SHP77 treated with DMSO at 0.1 percent for 48 hours (cell line): Measurements from ENCODE around the gene CCDC121.
"Not testable (repeated sequence)": the region's sequence is repeated elsewhere in the genome, so short reads cannot be mapped to it uniquely, and the experiment has no call there.

Experiments
- DNase-seq: peaks from one replicate; lab custom pipeline; 2025; lab: John Stamatoyannopoulos, UW

The CCDC121 gene

GRCh38 chr2:27636766-27637165 lies 8.0 kb upstream of the CCDC121 start:
- DNase-seq, result no peak

- DNase-seq, result no peak
Observed at GRCh38 chr2:27634291-27634690, 5.5 kb upstream of the CCDC121 start.

GRCh38 chr2:27630257-27630656 lies 1.4 kb upstream of the CCDC121 start:
- not testable (repeated sequence) for DNase-seq

- DNase-seq, result no peak
Observed at GRCh38 chr2:27627963-27628766, 647 bp downstream of the CCDC121 start.

GRCh38 chr2:27626921-27627320 lies 1.9 kb downstream of the CCDC121 start:
- DNase-seq, result not testable (repeated sequence)

- DNase-seq, result not testable (repeated sequence)
Observed at GRCh38 chr2:27626323-27626722, 2.5 kb downstream of the CCDC121 start.

- DNase-seq, result no peak
Observed at GRCh38 chr2:27624943-27625342, 3.9 kb downstream of the CCDC121 start.

- DNase-seq, result no peak
Observed at GRCh38 chr2:27622921-27623384, 5.9 kb downstream of the CCDC121 start.

GRCh38 chr2:27621524-27621923 lies 7.3 kb downstream of the CCDC121 start:
- no peak for DNase-seq

- DNase-seq, result no peak
Observed at GRCh38 chr2:27615316-27615715, 13.5 kb downstream of the CCDC121 start.

GRCh38 chr2:27613985-27614384 lies 14.8 kb downstream of the CCDC121 start:
- no peak for DNase-seq

GRCh38 chr2:27606611-27607010 lies 22.2 kb downstream of the CCDC121 start:
- no peak for DNase-seq

GRCh38 chr2:27596627-27597026 lies 32.2 kb downstream of the CCDC121 start:
- no peak for DNase-seq

GRCh38 chr2:27595412-27595811 lies 33.4 kb downstream of the CCDC121 start:
- DNase-seq, result not testable (repeated sequence)

- DNase-seq, result not testable (repeated sequence)
Observed at GRCh38 chr2:27594020-27594703, 34.6 kb downstream of the CCDC121 start.

GRCh38 chr2:27593240-27593639 lies 35.6 kb downstream of the CCDC121 start:
- no peak for DNase-seq

- DNase-seq, result no peak
Observed at GRCh38 chr2:27591745-27592144, 37.1 kb downstream of the CCDC121 start.

GRCh38 chr2:27588308-27588707 lies 40.5 kb downstream of the CCDC121 start:
- no peak for DNase-seq

GRCh38 chr2:27587025-27587424 lies 41.8 kb downstream of the CCDC121 start:
- DNase-seq, result no peak

GRCh38 chr2:27584597-27584996 lies 44.2 kb downstream of the CCDC121 start:
- DNase-seq, result no peak

GRCh38 chr2:27583390-27583915 lies 45.4 kb downstream of the CCDC121 start:
- no peak for DNase-seq

- peak; percentile 86 for DNase-seq
Observed at GRCh38 chr2:27582695-27583389, 46.0 kb downstream of the CCDC121 start, which contains the start of gene ZNF512. TSS of gene ZNF512 (plus strand) at chr2:27583042. CDS start at chr2:27583113, 71 bp downstream.
